Gastroesophageal sphincter (tissue), 4 donors: ENCODE data around the gene PCK2. TPM values are rescaled to one million over a fixed set of nuclear protein-coding genes. Genes with fewer than 3 reads are reported as not detected.

ENCODE experiments used
- ATAC-seq: fragments of 150-250 bp; one replicate; pipeline ENCODE4 v1.9.1; 2016; ENCODE audit warnings: mild to moderate bottlenecking, moderate library complexity
- H3K27ac ChIP-seq, 4 donors: fragments of 200-600 bp; sonication (generic) in 3 of 4; 1 replicate in 3 of 4; 2 replicates in 1 of 4; pipeline ENCODE4 v1.5.1; 2016 to 2019
- H3K27me3 ChIP-seq: fragments of 200-600 bp; sonication (generic); one replicate; pipeline ENCODE4 v1.5.1; 2019
- H3K36me3 ChIP-seq, 2 donors: fragments of 200-600 bp; sonication (generic); one replicate each; pipeline ENCODE4 v1.5.1; 2019; ENCODE audit warnings: control low read depth in 1 of 2
- H3K4me1 ChIP-seq, 3 donors: fragments of 200-600 bp; sonication (generic); 1 replicate in 2 of 3; 2 replicates in 1 of 3; pipeline ENCODE4 v1.5.1; 2016 to 2019; ENCODE audit warnings: control low read depth in 2 of 3
- H3K4me3 ChIP-seq, 2 donors: fragments of 200-600 bp; sonication (generic); one replicate each; pipeline ENCODE4 v1.5.1; 2019; ENCODE audit warnings: mild to moderate bottlenecking in 1 of 2, moderate library complexity in 1 of 2
- H3K9me3 ChIP-seq, 3 donors: fragments of 200-600 bp; sonication (generic); one replicate each; pipeline ENCODE4 v1.5.1; 2017 to 2019; ENCODE audit warnings: control low read depth in 2 of 3
- EP300 ChIP-seq: sonication (generic); formaldehyde crosslinking; IDR thresholded peaks from one replicate; pipeline ENCODE4 v1.6.1; 2017; ENCODE audit warnings: antibody characterized with exemption, mild to moderate bottlenecking
- POLR2A ChIP-seq, 2 donors: fragments of 450-650 bp; IDR thresholded peaks; one replicate each; pipeline ENCODE4 v1.6.1; 2017; ENCODE audit warnings: antibody characterized with exemption in 2 of 2, mild to moderate bottlenecking in 2 of 2, moderate library complexity in 1 of 2
- POLR2AphosphoS5 ChIP-seq: sonication (generic); formaldehyde crosslinking; IDR thresholded peaks from one replicate; pipeline ENCODE4 v1.6.1; 2017; ENCODE audit warnings: antibody characterized with exemption
- WGBS, 2 donors: methylation state at CpG; one replicate each; pipeline ENCODE4 v1.1.5; 2018; ENCODE audit warnings: low coverage in 1 of 2; 5-methylcytosine and 5-hydroxymethylcytosine counted together
- total RNA-seq, 4 donors: library from RNA; depleted of rRNA; stranded (reverse); fragments of >200 nt; gene quantifications; one replicate each; pipeline ENCODE4 v1.1.0, GENCODE V29; 2016
- TF ChIP-seq, protein P1 (sequence below), 4 experiments: fragments of 200-600 bp in 2 of 4; fragments of 450-650 bp in 2 of 4; sonication (generic) in 1 of 4; IDR thresholded peaks; one replicate each; pipeline ENCODE4 v1.5.1; 2017 to 2019; ENCODE audit warnings: antibody characterized with exemption in 4 of 4, mild to moderate bottlenecking in 2 of 4, moderate library complexity in 2 of 4

Gene PCK2
- total RNA-seq, 4 donors from 2014 or later, result 9.2 to 14.9 (median 11.6) TPM

- TF ChIP-seq POLR2A (IDR thresholded peaks at IDR 0.05), result no peak
- Histone ChIP-seq H3K27ac (no peak overlapping the region), H3K9me3 (no peaks in the 10 kb centered on the region), H3K4me3 (no peak overlapping the region), H3K4me1 (peaks cover 0 to 31% (median 8%) of the 10 kb centered on the region in 3 donors), H3K27me3 (no peaks in the 10 kb centered on the region), H3K36me3 (peaks cover 0 to 34% of the 10 kb centered on the region in 2 donors)
- no peak for ATAC-seq
- WGBS, 2 donors, result 94 to 100% methylated on average over 1 to 6 of the region's 8 CpGs
These were observed 2.6 kb downstream of the PCK2 start for GRCh38 chr14:24096545-24097181.

DNA sequence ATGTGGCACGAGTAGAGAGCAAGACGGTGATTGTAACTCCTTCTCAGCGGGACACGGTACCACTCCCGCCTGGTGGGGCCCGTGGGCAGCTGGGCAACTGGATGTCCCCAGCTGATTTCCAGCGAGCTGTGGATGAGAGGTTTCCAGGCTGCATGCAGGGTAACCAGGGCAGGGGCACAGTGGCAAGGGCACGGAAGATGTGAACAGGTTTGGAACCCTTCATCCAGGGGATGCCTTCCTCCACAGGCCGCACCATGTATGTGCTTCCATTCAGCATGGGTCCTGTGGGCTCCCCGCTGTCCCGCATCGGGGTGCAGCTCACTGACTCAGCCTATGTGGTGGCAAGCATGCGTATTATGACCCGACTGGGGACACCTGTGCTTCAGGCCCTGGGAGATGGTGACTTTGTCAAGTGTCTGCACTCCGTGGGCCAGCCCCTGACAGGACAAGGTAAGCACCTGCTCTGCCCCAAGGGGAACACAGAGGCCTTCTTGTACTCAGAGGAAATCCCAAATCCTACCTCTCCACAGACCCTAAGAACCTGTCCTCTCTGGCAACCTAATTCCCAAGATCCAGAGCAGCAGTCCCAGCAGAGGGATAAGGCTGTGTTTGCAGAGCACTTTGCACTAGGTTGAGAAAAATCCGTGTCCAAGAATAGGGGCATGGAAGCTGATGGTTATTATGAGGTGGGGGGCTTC is 4.3 kb downstream of the PCK2 start:
- 83 to 98% methylated on average over 1 to 6 of the region's 16 CpGs for WGBS, 2 donors
- H3K4me3 ChIP-seq, result no peak overlapping the region
- H3K36me3 ChIP-seq, result peaks cover 0 to 42% of the 10 kb centered on the region in 2 donors
- TF ChIP-seq POLR2AphosphoS5 (no peak), POLR2A (IDR thresholded peaks at IDR 0.05) (no peak), EP300 (no peak)
- TF ChIP-seq, protein P1, sequence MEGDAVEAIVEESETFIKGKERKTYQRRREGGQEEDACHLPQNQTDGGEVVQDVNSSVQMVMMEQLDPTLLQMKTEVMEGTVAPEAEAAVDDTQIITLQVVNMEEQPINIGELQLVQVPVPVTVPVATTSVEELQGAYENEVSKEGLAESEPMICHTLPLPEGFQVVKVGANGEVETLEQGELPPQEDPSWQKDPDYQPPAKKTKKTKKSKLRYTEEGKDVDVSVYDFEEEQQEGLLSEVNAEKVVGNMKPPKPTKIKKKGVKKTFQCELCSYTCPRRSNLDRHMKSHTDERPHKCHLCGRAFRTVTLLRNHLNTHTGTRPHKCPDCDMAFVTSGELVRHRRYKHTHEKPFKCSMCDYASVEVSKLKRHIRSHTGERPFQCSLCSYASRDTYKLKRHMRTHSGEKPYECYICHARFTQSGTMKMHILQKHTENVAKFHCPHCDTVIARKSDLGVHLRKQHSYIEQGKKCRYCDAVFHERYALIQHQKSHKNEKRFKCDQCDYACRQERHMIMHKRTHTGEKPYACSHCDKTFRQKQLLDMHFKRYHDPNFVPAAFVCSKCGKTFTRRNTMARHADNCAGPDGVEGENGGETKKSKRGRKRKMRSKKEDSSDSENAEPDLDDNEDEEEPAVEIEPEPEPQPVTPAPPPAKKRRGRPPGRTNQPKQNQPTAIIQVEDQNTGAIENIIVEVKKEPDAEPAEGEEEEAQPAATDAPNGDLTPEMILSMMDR (IDR thresholded peaks at IDR 0.05), result no peak
- ATAC-seq, result no peak
- H3K9me3 ChIP-seq, result no peaks in the 10 kb centered on the region
- no peak overlapping the region for H3K27ac ChIP-seq
- no peaks in the 10 kb centered on the region for H3K27me3 ChIP-seq
- peaks cover 0 to 25% (median 8%) of the 10 kb centered on the region in 3 donors for H3K4me1 ChIP-seq

DNA sequence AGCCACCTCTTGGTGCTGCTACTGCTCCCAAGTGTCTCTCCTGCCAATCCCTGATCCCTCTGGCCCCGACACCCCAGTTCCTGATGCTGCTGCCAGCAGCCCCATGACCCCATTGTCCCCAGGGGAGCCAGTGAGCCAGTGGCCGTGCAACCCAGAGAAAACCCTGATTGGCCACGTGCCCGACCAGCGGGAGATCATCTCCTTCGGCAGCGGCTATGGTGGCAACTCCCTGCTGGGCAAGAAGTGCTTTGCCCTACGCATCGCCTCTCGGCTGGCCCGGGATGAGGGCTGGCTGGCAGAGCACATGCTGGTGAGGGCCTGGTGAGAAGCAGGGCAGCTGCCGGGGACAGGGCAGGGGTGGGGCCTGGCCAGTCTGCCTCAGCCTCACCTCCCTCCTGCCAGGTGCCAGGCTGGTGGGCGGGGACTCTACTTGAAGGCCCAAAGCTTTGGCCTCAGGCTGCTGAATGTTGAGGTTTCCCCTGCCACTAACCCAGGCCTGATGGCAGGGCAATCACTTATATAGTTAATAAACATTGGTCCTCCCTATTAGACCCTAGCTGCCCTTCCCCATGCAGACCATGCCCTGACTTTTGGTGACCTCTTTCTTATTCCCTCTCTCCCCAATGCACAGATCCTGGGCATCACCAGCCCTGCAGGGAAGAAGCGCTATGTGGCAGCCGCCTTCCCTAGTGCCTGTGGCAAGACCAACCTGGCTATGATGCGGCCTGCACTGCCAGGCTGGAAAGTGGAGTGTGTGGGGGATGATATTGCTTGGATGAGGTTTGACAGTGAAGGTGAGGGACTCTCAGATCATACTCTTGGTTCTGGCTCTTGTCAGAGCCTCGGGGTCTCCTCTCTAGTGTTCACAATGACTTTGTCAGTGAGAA is 5.1 kb downstream of the PCK2 start:
- no CpG with 5 or more reads among the region's 17 CpGs for WGBS, 2 donors
- Histone ChIP-seq H3K9me3 (no peaks in the 10 kb centered on the region), H3K36me3 (peaks cover 0 to 50% of the 10 kb centered on the region in 2 donors), H3K27me3 (no peaks in the 10 kb centered on the region), H3K4me3 (no peak overlapping the region), H3K4me1 (peaks cover 0 to 17% (median 8%) of the 10 kb centered on the region in 3 donors), H3K27ac (no peak overlapping the region)
- no peak for TF ChIP-seq POLR2AphosphoS5
- TF ChIP-seq, protein P1 (IDR thresholded peaks at IDR 0.05), result no peak
- TF ChIP-seq EP300, result no peak
- TF ChIP-seq POLR2A (IDR thresholded peaks at IDR 0.05), result no peak
- no peak for ATAC-seq

DNA sequence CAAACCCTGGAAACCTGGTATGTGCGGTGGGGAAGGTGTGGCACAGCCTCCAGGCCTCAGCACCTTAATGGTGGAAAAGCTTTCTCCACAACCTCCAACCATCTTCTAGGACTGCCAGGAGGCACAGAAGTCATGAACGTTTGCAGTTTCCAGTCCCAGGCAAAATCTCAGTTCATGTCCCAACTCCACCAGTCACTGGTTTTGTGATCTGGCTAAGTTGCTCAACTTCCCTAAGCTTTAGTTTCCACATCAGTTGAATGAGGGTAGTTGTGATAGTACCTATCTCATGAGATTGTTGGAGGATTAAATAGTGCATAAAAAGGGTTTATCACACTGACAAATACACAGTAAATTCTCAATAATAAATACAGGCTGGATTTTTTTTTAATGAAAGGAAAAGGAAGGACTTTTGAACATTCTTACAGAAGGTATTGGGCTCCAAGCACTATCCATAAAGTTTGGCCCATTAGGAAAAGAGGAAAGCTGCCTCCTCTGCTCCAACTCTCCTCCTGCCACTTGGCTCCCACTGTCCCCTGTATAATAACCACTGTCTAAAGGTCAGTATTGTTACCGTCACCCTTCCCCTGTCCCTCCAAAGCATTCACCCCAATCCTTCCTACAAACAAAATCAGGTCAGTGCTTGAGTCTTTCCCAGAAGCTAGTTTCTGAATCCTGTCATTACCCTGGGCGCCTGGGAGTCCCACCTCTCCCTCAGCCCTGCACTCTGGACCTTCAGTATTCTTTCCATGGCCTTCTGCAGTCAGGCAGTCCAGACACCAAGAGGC is 6.3 kb downstream of the PCK2 start:
- H3K9me3 ChIP-seq, result no peaks in the 10 kb centered on the region
- H3K27me3 ChIP-seq, result no peaks in the 10 kb centered on the region
- TF ChIP-seq POLR2A (IDR thresholded peaks at IDR 0.05) (no peak), EP300 (no peak), POLR2AphosphoS5 (no peak)
- TF ChIP-seq, protein P1 (IDR thresholded peaks at IDR 0.05), result no peak
- WGBS, 2 donors, result 83 to 100% methylated on average over 1 to 3 of the region's 4 CpGs
- peaks cover 0 to 5% (median 2%) of the 10 kb centered on the region in 3 donors for H3K4me1 ChIP-seq
- peaks cover 0 to 54% of the 10 kb centered on the region in 2 donors for H3K36me3 ChIP-seq
- no peak overlapping the region for H3K4me3 ChIP-seq
- ATAC-seq, result no peak
- H3K27ac ChIP-seq, result no peak overlapping the region
